Suprapubic skin (tissue), 3 donors: ENCODE measurements around the gene MT1M.

Experiments
- CTCF ChIP-seq, 2 donors: fragments of 200-600 bp in 1 of 2; fragments of 450-650 bp in 1 of 2; sonication (generic) in 1 of 2; IDR thresholded peaks; one replicate each; pipeline ENCODE4 v1.5.1; 2016 to 2019; ENCODE audit warnings: antibody characterized with exemption in 2 of 2, mild to moderate bottlenecking in 1 of 2, moderate library complexity in 1 of 2
- EP300 ChIP-seq: sonication (generic); formaldehyde crosslinking; IDR thresholded peaks from one replicate; pipeline ENCODE4 v1.6.1; 2017; ENCODE audit warnings: antibody characterized with exemption
- POLR2A ChIP-seq, 2 donors: fragments of 450-650 bp; IDR thresholded peaks; one replicate each; pipeline ENCODE4 v1.6.1; 2017; ENCODE audit warnings: antibody characterized with exemption in 2 of 2, mild to moderate bottlenecking in 2 of 2, moderate library complexity in 2 of 2

- TF ChIP-seq POLR2A (IDR thresholded peaks at IDR 0.05) (no peak), CTCF (IDR thresholded peaks at IDR 0.05) (no peak), EP300 (no peak)
Observed at GRCh38 chr16:56625943-56626654, 6.4 kb upstream of the MT1M start.
